Stimulated activated CD4-positive, alpha-beta T cell treated with anti-CD3 and anti-CD28 coated beads, Interleukin-1b, Interleukin-23, amount 100 ng/mL, for 4 hours (primary cell): Measurements from ENCODE around the gene KCNIP4.
"Not testable (repeated sequence)": the region's sequence is repeated elsewhere in the genome, so short reads cannot be mapped to it uniquely, and the experiment has no call there.

Experiments used
- DNase-seq, 2 donors: peaks; one replicate each; pipeline ENCODE4 v3.0.0-alpha.2; 2020; ENCODE audit warnings: low read depth in 2 of 2

KCNIP4 gene

DNA sequence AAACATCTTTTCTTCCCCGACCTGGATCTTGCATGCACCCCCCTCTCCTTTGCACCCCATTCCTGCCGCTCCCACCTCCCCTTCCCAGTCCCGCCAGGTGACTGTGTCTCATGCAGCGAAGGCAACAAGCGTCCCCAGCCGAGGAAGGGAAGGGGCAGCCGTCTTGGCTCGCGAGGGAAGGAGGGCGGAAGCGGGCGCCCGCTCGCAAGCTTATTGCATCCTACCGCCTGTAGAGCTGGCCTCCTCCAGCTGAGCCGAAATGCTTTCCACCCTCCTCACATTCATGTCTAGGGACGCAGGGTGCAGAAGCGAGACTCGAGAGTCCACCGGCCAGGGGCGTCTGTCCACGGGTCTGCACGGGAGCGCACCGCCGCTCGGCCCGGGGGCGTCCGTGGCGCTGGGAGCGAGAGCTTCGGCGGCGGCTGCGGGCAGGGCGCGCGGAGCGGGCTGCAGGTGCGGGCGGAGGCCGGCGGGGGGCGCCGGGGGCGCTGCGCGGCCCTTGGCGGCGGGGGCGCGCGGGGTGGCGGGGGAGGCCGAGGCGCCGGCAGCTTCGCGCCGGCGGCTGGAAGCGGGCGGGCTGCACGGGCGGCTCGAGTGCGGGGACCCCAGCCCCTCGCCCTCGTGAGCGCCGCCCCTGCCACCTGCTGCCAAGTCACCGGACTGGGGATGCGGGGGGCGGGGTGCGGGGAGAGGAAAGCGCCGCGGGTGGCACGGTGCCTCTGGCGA, at the start of gene KCNIP4:
Gene KCNIP4, minus strand, starts transcription at position 426 of the 726 bp plus-strand sequence.
- DNase-seq, result no peak

DNA sequence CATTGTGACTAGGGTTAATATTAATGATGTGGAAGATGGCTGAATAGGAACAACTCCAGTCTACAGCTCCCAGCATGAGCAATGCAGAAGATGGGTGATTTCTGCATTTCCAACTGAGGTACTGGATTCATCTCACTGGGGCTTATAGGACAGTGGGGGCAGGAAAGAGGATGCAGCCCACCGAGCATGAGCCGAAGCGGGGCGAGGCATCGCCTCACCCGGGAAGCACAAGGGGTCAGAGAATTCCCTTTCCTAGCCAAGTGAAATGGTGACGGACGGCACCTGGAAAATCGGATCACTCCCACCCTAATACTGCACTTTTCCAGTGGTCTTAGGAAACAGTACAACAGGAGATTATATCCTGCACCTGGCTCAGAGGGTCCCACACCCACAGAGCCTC, 48.0 kb upstream of the KCNIP4 start:
- DNase-seq, result not testable (repeated sequence)

DNA sequence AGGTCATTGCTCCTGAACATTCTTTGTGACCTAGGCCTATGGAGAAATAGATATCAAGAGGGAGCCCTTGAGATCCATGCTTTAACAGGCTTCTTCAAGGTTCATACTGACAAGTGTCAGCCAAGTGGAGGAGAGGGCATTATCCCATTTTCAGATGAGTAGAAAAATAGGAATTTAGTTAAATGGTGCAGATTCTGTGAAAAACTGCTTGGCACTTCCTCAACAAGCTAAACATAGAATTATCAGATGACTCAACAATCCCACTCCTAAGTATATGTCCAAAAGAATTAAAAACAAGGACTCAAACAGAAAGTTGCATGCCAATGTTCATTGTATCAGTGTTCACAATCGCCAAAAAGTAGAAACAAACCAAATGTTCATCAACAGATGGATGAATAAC, 43.8 kb upstream of the KCNIP4 start:
- no peak for DNase-seq

DNA sequence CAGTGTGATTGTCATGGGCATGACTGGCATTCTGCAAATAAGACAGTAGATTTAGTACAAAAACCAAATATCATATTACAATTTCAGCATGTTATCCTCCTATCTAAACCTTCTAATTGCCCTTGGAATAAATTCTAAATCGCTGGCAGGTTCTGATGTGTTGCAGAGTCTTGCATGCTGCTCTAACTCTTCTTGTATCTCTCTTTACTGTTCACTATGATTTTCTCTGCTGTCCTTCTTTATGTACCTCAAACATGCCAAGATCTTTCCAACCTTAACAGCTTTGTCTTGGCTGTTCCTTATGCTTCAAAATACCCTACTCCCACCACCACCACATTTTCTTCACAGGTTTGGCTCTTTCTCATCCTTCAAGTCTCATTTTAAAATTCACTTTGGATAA, 43.0 kb upstream of the KCNIP4 start:
- DNase-seq, result no peak

DNA sequence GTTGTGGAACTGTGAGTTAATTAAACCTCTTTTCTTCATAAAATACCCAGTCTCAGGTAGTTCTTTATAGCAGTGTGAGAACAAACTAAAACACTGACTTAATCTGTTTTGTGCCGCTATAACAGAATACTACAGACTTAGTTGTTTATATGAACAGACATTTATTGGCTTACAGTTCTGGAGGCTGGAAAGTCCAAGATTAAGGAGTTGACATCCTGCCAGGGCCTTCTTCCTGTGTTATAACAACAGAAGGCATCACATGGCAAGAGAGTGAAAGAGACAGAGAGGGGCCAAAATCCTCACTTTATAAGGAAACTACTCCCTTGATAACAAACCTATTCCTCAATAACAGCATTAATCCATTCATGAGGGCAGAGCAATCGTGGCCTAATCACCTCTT, 42.5 kb upstream of the KCNIP4 start:
- DNase-seq, result no peak

DNA sequence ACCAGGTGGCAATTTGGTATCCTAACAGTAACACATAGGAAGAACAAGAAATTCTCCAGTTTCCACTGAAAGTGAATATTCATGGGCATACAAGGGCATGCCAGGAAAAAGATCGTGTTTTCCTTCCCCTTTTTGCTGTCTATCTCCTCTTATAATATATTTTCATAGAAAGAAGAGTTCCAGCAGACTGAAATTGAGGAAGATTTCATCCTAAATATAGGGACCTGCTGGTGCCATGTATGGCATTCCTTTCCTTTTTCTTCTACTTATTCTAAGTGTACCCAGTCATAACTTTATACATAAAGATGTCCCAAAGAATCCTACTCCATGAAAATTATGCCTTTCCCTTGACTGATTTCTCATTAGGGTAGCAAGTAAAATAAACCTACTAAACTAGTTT, 40.8 kb upstream of the KCNIP4 start:
- no peak for DNase-seq

DNA sequence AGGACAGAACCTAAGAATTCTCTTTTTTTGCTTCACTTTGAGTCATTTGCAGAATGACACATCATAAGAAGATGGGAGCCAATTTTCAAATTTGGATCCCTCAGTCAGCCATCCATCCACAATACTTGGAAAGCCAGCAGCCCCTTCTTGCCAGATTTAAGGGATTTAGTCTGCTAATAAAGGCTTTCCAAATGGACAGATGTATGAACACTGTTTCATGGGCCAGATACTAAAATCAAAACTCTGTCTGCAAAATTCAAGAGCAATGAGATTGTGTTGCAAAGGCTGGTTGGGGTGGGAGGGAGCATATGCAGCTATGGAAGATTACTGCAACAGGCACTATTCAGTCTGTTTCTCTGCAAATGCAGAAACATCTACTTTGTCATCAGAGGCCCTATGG, 37.7 kb upstream of the KCNIP4 start:
- DNase-seq, result no peak

DNA sequence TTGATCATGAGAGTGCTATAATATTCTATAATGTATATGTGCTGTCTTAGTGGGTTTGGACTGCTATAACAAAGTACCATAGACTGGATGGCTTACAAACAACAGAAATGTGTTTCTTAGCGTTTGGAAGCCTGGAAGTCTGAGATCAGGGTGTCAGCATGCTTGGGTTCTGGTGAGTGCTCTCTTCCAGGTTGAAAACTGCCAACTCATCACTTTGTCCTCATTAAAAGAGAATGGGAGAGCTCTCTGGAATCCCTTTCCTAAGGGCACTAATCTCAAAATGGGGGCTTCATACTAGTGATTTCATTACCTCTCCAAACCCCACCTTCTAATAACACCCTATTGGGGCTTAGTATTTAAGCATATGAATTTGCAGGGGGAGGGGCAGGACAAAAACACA, 33.5 kb upstream of the KCNIP4 start:
- no peak for DNase-seq

DNA sequence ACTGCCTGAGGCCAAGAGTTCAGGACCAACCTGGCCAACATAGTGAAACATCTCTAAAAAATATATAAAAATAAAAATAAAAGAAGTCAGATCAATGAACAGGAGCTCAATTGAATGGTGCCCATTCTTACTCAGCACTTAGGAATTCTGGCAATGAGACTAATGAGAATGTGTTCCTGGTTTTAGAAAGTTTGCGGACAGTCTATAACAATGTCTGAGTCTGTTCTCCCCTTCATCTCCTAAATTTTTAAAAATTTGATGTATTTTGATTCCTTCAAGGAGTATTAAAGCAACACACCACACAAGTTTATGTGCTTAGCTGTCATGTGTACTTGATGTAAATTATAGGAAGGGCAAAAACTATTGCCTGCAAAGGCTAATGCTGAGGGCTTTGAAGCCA, 30.6 kb upstream of the KCNIP4 start:
- DNase-seq, result no peak

DNA sequence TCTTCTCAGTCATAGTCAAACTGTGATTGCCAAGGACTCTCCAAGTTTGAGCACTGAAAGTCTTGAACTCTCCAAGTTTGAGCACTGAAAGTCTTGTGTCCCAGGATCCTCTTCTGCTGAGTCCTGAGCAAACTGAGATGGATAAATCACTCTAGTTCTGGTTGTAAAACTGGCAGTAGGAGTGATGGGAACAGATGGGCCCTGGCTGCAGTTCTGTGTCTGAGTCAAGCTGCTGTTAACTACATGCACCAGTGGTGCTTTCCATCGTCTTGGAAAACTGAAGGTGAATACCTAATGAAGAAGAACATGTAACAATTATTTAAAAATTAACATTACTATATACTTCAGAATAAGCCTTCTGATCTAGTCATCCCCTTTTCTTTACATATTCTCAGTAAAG, 27.6 kb upstream of the KCNIP4 start:
- DNase-seq, result no peak

DNA sequence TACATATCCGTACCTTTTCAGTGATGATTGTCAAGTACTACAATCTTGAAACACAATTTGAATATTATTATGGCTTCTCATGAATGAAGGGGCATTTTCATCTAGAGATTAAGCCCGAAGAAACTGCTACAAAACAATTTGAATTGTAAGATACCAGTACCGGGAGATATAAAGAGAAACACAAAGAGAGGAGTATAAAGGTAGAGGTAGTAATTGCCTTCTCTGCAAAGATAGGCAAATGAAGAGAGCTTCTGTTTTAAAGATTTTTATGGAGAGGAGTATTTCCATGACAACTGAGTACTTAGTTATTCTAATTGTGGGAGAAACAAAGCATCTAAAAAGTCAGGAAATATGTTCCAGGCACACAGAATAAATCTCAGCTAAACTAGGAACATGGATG, 25.3 kb upstream of the KCNIP4 start:
- no peak for DNase-seq

DNA sequence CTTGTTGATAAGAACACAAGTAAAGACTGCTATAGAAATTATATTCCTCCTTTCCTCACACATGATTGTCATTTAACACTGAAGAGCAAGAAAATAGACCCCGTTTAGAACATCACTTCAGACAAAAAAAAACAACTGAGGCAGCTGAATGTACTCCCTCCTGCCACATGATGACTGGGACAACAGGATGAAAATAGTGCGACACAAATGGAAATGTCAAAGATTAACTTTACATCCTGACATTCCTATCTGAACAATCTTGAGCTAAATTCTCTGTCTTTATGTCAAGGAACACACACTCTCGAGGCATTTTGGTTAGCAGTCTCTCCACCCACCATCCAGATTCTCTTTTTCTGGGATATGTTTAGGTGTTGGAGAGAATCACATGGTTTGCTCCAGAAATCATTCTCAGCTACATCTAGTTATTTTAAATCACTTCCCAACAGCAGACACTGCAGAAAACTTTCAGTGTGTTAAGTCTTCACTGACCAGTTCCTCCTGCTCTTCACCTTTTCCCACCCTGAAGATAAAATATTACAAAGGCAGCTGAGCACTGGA, 16.3 kb upstream of the KCNIP4 start:
- no peak for DNase-seq

DNA sequence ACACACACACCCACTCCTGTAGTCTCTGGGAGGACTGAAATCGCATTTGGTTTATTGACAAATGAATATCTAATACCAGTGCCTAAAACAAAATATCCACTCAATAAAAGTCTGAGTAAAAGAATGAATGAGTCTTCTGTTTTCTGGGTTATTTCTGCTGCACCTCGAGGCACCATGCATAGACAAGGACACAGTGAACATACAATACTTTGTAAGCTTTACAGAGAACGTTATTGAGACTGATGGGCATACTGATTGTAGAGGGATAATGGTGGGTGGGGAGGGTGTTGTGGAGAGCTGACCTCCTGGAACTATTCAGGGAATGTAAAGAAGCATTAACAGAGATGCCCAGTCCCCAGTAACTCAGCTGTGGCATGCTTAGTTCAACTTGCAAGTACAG, 14.1 kb upstream of the KCNIP4 start:
- no peak for DNase-seq

DNA sequence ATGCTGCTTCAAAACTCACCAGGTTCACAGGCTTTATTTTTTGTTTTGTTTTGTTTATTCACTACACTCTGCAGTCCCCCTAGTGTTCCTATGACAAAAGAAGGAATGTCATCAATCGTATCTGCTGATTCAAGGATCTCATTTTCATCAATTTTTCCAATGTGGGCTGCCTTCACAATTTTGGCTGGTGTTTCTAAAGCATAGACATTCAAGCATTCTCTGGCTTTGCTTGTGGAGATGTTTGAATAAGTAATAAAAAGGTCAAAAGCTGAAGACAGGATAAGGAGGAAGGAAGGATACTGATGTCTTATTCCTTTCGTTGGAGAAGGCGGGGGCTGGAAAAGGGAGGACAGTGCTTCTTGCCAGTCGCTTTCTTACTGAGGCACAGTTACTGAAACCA, 12.2 kb upstream of the KCNIP4 start:
- DNase-seq, result no peak

DNA sequence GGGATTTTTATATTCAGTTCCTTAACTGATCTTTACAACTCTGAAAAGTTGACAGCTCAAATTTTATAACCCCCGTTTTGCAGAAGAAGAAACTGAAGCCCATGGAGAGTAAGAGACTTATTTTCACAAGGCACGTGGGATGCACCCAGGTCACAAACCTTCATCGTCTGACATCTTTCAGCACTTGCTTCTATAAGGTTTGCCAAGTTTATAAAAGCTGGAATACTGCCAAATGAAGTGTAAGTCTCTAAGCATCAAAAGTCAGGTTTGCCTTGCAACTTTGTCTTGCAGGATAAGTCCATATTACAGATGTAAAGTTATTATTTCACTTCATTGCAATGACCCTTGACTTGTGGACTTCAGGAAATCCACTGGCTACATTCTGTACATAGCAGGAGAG, 6.3 kb upstream of the KCNIP4 start:
- no peak for DNase-seq

DNA sequence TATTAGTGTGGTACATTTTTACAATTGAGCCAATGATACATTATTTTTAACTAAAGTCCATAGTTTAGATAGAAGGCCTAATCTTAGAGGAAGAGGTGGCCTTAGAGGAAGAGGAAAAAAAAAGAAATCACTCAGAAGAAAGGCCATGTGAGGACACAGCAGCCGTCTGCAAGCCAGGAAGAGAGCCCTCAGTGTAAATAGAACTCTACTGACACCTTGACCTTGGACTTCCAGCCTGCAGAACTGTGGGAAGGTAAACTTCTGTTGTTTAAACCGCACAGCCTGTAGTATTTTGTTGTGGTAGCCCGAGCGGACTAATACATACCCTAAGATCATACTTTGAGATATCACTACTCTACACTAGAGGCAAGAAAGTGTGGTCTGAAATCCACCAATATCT, 5.1 kb upstream of the KCNIP4 start:
- DNase-seq, result no peak

DNA sequence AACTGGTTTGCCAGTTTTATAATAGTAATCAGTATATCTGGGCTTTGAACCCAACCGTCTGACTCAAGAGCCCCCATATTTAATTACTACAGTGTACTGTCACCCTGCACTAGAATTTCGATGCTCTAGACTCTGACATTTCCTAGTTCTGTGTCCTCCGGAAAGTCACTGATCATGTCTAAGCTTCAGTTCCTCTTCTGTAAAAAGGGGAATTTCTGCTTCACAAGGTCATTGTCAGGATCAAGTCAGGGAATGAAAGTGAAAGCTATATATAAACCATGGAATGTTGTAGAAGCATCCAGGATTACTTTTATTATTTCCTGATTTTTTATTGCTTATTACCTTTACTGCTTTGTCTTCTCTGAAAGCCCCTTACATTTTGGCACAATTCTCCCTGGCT, 4.0 kb upstream of the KCNIP4 start:
- DNase-seq, result no peak

DNA sequence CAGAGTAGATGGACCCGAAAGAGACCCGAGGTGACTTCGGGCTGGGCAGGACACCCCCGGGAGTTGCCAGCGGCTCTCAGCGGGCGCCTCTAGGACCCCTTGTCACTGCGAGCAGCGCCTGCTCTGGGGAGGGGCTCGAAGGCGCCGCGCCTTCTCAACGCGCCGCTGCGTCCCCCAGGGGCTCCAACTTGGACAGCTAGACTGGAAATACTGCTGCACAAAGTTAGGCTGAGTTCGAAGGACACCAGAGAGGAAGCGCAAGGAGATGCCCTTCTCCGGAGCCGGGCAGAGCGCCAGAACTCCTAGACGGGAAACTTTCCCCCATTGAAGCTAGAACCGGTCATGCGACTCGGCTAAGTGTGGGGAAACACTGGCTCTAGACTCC, 493 bp upstream of the KCNIP4 start:
- DNase-seq, result no peak

DNA sequence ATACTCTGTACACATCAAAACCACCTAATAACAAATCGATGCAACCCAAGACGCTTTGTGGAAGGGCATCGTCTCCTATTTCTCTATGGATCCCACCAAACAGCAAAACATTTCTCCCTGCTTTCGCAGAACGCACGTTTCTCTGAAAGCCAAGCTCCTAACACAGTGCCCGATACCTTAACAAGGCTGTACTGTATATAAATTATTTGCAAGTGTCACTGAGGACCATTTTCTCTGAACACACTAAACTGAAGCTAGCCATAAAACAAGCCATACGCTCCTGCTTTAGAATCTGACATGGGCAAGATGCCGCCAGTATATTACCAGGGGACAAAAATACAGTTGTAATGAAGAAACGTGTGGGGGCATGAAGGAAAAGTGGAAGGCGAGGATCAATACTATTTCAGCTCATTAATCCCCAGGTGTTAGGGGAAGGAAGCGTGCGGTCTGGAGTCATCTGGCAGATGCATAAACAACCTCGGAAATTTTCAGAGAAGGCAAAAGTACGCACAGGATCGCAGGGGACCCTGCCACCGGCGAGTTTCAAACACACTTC, 703 bp downstream of the KCNIP4 start:
- no peak for DNase-seq

DNA sequence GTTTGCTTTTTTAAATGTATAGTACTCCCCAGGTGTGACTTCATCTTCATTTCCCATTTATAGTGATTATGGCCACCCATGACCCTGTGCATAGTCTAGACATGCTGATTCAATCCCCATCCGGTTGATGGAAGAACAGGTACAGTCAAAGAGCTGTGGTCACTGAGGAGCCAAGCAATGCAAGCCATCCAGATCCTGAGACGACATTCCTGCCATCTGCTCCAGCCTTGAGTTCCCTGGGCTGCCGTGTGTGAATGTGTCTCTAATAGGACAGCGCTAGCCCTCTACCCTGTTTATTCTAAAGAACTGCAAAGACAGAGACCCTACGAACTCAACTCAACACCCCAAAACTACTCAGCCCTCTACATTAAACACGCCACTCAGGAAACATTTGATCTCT, 1.7 kb downstream of the KCNIP4 start:
- no peak for DNase-seq

DNA sequence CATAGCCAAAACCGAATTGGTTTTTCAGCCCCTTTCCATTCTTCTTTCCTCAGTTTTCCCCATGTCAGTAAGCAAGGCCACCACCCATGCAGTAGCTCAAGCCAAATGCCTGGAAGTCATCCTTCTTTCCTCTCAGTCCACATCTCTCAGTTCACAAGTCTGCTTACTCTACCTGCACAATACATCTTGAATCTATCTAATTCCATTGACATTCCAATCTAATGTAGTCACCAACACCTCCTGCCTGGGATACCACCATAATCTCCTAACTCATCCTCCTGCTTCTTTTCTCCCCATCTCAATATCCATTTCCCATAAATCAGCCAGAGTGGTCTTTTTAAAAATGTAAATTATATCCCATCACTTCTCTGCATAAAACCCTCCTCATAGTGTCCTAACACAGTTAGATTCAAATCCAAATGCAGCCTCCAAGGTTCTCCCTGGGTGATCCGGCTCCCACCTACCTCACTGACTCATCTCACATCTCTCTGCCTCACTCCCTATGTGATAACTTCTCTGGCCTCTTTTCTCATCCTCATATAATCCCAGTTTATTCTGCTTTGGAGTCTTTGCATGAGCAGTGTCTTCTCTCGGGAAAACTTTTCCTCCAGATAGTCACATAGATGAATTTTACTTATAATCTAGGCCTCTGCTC, 26.9 kb downstream of the KCNIP4 start:
- DNase-seq, result no peak

DNA sequence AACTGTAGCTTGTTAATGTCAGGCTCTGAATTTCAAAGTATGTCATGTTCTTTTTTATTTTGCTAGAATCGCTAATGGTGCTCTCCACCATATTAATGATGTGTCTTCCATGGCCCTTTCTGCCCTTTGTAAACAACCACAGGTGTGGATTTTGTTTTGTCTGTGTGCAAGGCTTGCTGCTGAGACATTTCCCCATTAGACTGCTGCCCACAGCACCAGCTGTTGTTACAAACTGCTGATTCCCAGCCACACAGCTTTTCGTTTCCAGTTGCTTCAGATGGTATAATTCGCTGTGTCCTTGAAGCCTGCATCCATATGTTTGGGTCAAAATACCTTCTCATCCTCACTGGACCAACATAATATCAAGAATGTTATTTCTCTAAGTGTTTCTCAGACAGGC, 32.8 kb downstream of the KCNIP4 start:
- DNase-seq, result no peak

DNA sequence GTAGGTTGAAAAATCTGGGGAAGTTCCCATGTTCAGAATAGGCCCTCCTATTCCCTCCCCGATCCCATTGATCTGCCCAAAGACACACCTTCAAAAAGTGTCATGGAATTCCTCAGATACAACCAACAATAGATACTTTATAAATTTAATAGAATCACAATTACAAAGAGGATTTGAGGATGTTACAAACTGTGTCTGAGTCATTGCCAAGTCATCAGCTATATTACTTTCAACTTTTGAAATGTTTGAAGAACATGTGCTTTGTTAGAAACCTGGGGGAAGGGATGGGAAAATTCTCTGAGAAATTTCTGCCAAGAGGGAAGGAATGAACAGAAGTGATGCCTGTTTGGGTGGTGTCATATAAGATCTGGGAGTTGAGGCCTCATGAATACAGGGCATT, 46.7 kb downstream of the KCNIP4 start:
- no peak for DNase-seq
